COR-L47 (cell line): Measurements from ENCODE around the gene TSPEAR.
"Not testable (repeated sequence)": the region's sequence is repeated elsewhere in the genome, so short reads cannot be mapped to it uniquely, and the experiment has no call there.

Experiments
- DNase-seq: peaks from one replicate; lab custom pipeline; 2025; lab: John Stamatoyannopoulos, UW

Gene TSPEAR

GRCh38 chr21:44650973-44651675 lies 60.2 kb downstream of the TSPEAR start:
- no peak for DNase-seq

GRCh38 chr21:44650265-44650972 lies 61.0 kb downstream of the TSPEAR start:
- no peak for DNase-seq

- no peak for DNase-seq
These were observed 61.8 kb downstream of the TSPEAR start for GRCh38 chr21:44649521-44650100.

GRCh38 chr21:44648557-44649311 lies 62.6 kb downstream of the TSPEAR start:
- no peak for DNase-seq

- DNase-seq, result peak; percentile 87
These were observed 64.2 kb downstream of the TSPEAR start for GRCh38 chr21:44647222-44647552.

GRCh38 chr21:44646366-44647221 lies 64.8 kb downstream of the TSPEAR start, which contains the start of gene KRTAP10-11:
TSS of gene KRTAP10-11 (plus strand) at chr21:44646414. CDS start at chr21:44646459, 45 bp downstream.
- peak; percentile 21 for DNase-seq

- no peak for DNase-seq
These were observed 66.5 kb downstream of the TSPEAR start for GRCh38 chr21:44644878-44645277.

- peak; percentile 46 for DNase-seq
These were observed 67.5 kb downstream of the TSPEAR start for GRCh38 chr21:44643741-44644310.

- no peak for DNase-seq
These were observed 70.6 kb downstream of the TSPEAR start for GRCh38 chr21:44640761-44641160.

- no peak for DNase-seq
These were observed 72.1 kb downstream of the TSPEAR start for GRCh38 chr21:44639331-44639655.

GRCh38 chr21:44638506-44639330 lies 72.7 kb downstream of the TSPEAR start:
- DNase-seq, result not testable (repeated sequence)

GRCh38 chr21:44637851-44638348 lies 73.5 kb downstream of the TSPEAR start:
- peak; percentile 62 for DNase-seq

GRCh38 chr21:44637018-44637850 lies 74.1 kb downstream of the TSPEAR start, which contains the start of gene KRTAP10-10:
TSS of gene KRTAP10-10 (plus strand) at chr21:44637356. CDS start at chr21:44637418, 62 bp downstream.
- peak; percentile 89 for DNase-seq

GRCh38 chr21:44636209-44637017 lies 75.0 kb downstream of the TSPEAR start:
- DNase-seq, result no peak

- no peak for DNase-seq
These were observed 79.3 kb downstream of the TSPEAR start for GRCh38 chr21:44632067-44632466.

GRCh38 chr21:44630440-44630839 lies 80.9 kb downstream of the TSPEAR start:
- DNase-seq, result no peak

GRCh38 chr21:44628707-44629391 lies 82.5 kb downstream of the TSPEAR start:
- no peak for DNase-seq

GRCh38 chr21:44627831-44628233 lies 83.5 kb downstream of the TSPEAR start:
- DNase-seq, result not testable (repeated sequence)
